GM19463 (cell line): ENCODE data around the gene DNAH8.
"Not testable (repeated sequence)": the region's sequence is repeated elsewhere in the genome, so short reads cannot be mapped to it uniquely, and the experiment has no call there.

Source experiments
- ATAC-seq: cut with Tn5 transposase; IDR thresholded peaks from one replicate; pipeline ENCODE4 v1.9.1; 2021; ENCODE audit warnings: mild to moderate bottlenecking, moderate library complexity; ENCODE audit not compliant: unreplicated experiment

DNAH8 gene

GRCh38 chr6:38882157-38882556 lies 167.0 kb downstream of the DNAH8 start:
- ATAC-seq: no peak

- no peak for ATAC-seq
Measured at GRCh38 chr6:38897507-38897906, 182.4 kb downstream of the DNAH8 start.

GRCh38 chr6:38901802-38902522 lies 186.9 kb downstream of the DNAH8 start:
- no peak for ATAC-seq

GRCh38 chr6:38906582-38906981 lies 191.5 kb downstream of the DNAH8 start:
- ATAC-seq: no peak

- ATAC-seq: no peak
Measured at GRCh38 chr6:38907264-38907663, 192.2 kb downstream of the DNAH8 start.

DNA sequence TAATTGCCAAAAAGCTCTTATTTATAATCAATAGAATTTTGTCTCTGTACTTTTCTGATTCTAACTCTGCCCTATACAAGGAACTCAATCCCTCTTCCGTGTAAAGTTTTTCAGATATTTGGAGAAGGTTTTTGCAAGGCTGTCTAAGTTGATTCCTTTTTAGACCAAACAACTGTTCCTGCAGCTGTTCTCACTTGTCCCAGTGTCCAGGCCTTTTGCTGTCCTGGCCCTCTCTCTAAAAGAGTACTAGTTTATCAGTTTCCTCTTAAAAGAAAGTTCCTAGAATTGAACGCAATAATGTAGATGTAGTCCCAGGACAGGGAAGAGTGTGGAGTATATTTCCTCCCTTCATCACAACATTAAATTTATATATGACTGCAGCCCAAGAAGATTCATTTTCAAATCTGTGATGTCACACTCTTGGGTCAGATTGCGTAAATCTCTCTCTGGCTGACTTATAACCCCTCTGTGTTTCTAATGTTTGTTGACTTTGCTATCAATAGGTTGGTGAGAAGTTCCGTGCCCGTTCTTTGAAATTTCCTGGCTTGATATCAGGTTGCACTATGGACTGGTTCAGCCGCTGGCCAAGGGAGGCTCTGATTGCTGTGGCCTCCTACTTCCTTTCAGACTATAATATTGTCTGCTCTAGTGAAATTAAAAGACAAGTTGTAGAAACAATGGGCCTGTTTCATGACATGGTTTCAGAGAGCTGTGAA lies 194.1 kb downstream of the DNAH8 start:
- no peak for ATAC-seq

DNA sequence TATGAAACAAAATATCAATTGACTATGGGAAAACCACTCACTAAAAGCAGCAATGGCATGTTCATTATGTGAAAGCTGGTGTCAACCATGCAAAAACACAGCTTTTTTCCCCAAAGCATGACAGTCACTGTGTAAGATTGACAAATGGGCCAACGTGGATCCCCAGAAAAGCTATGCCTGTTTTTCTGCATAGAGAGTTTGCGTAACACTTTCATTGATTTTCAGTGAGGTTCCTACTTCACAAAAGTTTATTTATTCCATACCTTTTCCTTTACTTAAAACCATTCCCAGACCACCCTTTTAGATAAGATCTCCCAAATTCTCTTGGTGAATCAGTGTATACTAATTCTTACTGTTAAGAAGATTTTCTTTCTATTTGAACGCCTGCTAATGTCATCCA lies 195.1 kb downstream of the DNAH8 start:
- ATAC-seq: no peak

DNA sequence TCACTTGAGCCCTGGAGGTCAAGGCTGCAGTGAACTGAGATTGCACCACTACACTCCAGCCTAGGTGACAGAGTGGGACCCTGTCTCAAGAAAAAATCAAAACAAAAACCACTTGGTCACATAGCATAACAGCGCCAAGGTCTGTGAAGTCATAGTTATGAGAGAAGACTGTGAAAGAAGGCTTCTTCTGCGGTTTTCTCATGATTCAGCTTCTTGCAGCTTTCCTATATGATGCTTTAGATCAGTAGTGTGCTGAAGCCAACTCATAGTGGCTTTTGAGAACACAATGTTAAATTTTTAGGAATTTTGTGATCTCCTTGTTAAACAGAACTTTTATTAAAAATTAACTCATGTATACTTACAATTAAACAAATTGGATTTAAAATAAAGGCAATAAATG lies 197.3 kb downstream of the DNAH8 start:
- no peak for ATAC-seq

DNA sequence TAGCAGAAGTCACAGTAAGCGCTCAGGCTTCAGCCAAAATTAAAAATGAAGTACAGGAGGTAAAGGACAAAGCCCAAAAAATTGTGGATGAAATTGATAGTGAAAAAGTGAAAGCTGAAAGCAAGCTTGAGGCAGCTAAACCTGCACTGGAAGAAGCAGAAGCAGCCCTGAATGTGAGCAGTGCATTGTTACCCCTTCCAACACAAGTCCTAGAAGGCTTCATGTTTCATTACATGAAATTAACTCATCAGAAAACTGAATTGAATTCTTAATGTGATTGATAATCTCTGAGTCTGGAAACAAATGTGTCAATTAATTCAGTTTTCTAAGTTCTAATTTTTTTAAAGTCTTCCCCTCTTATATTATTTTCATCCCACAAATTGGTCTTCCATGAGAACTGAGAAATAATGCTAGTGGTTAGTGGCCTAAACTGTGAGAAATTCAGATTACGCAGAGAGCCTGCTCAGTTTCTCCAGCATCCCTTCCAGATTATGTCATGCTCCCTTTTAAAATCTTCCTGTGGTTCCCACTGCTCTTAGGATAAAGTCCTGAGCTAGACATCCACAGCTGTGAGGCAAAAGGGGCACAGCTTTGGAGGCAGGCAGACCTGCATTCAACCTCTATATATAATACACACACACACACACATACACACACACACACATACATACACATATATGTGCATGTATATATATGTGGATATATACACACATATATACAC lies 200.3 kb downstream of the DNAH8 start:
- no peak for ATAC-seq

GRCh38 chr6:38921540-38921939 lies 206.4 kb downstream of the DNAH8 start:
- ATAC-seq: not testable (repeated sequence)

- no peak for ATAC-seq
Measured at GRCh38 chr6:38924791-38925509, 209.8 kb downstream of the DNAH8 start.

GRCh38 chr6:38929560-38929959 lies 214.4 kb downstream of the DNAH8 start:
- ATAC-seq: no peak

- no peak for ATAC-seq
Measured at GRCh38 chr6:38933426-38933825, 218.3 kb downstream of the DNAH8 start.

DNA sequence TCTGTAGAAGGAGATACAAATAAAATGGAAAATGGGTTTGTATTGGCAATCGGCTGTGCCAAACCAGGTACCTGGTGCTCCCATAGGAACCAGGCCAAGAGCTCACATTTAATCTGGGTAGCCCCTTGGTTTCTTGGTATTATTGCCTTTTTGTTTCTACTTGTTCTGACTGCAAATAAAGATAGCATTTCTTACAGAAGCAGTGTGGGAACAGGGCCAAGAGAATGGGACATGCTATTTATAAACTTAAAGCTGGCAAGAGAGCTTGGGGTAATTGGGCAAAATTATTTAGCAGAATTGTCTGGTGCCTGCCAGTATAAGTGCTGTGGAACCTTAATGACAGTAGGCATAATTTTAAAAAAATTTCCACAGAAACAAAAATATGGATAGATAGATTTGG lies 219.9 kb downstream of the DNAH8 start:
- ATAC-seq: no peak

- ATAC-seq: no peak
Measured at GRCh38 chr6:38937839-38938613, 222.9 kb downstream of the DNAH8 start.

GRCh38 chr6:38938741-38939140 lies 223.6 kb downstream of the DNAH8 start:
- ATAC-seq: no peak

- no peak for ATAC-seq
Measured at GRCh38 chr6:38942442-38942841, 227.3 kb downstream of the DNAH8 start.

DNA sequence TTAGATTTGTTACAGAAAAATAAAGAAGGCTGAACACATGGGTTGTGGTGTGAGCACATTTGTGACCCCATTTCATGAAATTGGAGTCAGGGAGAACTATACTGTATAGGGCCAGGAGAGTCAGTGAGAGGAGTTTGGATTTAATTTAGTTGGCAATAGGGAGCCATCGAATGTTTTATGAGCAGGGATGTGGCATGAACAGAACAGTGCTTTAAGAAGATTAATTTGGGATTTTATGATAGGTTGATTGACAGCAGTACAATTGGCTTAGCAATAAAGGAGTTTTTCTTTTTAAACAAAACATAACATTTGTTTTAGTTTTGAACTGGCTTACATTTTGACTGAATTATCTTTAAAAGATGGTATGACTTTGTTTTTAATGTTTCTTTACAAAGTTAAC lies 227.9 kb downstream of the DNAH8 start:
- no peak for ATAC-seq

DNA sequence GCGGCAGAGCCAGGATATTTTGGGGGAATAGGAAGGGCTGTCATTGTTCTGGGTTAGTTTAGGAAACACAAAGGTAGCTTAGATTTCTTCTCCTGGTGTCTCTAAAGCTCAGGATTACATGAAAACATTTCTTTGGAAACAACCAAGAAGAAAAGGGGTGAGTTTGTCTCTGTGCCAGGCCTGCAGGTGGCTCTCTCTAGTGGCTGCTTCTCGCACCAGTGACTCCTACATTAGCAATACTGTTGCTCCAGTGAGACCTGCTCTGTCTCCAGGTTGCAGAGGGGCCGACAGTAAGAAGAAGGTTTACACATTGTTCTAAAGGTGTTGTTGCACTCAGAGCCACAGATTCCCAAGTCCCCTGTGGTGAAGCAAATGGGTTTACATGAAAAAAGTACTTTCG lies 228.9 kb downstream of the DNAH8 start:
- ATAC-seq: no peak

DNA sequence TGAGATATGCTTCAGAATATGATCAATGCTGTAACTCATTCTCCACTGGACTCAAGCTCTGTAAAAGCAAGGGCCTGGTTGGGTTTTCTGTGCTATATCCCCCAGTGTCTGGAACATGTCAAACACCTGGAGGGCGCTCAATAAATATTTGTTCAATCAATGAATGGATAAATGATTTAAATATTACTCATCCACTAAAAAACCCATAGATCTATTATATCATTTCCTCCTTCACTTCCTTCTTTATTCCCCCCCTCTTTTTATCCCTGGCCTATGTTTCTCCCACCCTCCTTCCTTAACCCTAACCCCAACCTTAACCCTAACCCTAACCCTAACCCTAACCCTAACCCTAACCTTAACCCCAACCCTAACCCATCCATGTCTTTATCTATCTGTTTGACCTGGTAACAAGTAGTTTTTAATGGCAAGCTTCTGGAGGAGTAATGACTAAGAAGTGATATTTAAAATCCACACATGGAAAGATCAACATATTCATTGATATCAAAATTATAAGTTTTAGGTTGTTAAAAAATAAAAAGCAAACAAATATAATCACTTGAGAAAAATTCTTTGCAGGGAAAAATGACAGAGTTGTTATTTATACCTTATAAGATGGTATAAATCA lies 229.7 kb downstream of the DNAH8 start:
- ATAC-seq: no peak
